Transverse colon (tissue), 4 donors: Measurements from ENCODE around the gene SLC27A2. TPM values are rescaled to one million over a fixed set of nuclear protein-coding genes. Genes with fewer than 3 reads are reported as not detected.

Source experiments
- DNase-seq: peaks from one replicate; pipeline ENCODE4 v3.0.0-alpha.2; 2019
- H3K27ac ChIP-seq, 4 donors: fragments of 200-600 bp; sonication (generic); 2 replicates each; pipeline ENCODE4 v1.5.1; 2016 to 2018; ENCODE audit warnings: inconsistent platforms in 4 of 4
- H3K27me3 ChIP-seq: fragments of 200-600 bp; sonication (generic); 2 replicates; pipeline ENCODE4 v1.5.1; 2017; ENCODE audit warnings: inconsistent platforms
- H3K36me3 ChIP-seq, 4 donors: fragments of 200-600 bp; sonication (generic); 2 replicates each; pipeline ENCODE4 v1.5.1; 2017 to 2019; ENCODE audit warnings: inconsistent platforms in 4 of 4
- H3K4me1 ChIP-seq, 4 donors: fragments of 200-600 bp; sonication (generic); 2 replicates each; pipeline ENCODE4 v1.5.1; 2017 to 2020; ENCODE audit warnings: inconsistent platforms in 4 of 4
- H3K4me3 ChIP-seq, 4 donors: fragments of 200-600 bp; sonication (generic); 1 replicate in 1 of 4; 2 replicates in 3 of 4; pipeline versions ENCODE4 v1.5.1 to v1.6.1; 2017 to 2019; ENCODE audit warnings: inconsistent platforms in 4 of 4
- H3K9me3 ChIP-seq, 2 donors: fragments of 200-600 bp; sonication (generic); 2 replicates each; pipeline ENCODE4 v1.5.1; 2017 to 2019; ENCODE audit warnings: inconsistent platforms in 2 of 2
- CTCF ChIP-seq, 5 experiments: fragments of 200-600 bp in 3 of 5; fragments of 450-650 bp in 2 of 5; sonication (generic) in 3 of 5; IDR thresholded peaks; 1 replicate in 2 of 5; 2 replicates in 3 of 5; pipeline ENCODE4 v1.5.1; 2016 to 2017; ENCODE audit warnings: antibody characterized with exemption in 5 of 5, inconsistent platforms in 3 of 5, mild to moderate bottlenecking in 2 of 5, moderate library complexity in 1 of 5
- EP300 ChIP-seq: sonication (generic); formaldehyde crosslinking; IDR thresholded peaks from one replicate; pipeline ENCODE4 v1.6.1; 2017; ENCODE audit warnings: antibody characterized with exemption, low read depth
- POLR2A ChIP-seq: fragments of 450-650 bp; IDR thresholded peaks from one replicate; pipeline ENCODE4 v1.6.1; 2016; ENCODE audit warnings: antibody characterized with exemption, mild to moderate bottlenecking, moderate library complexity
- POLR2AphosphoS5 ChIP-seq, 3 donors: sonication (generic); formaldehyde crosslinking; IDR thresholded peaks; one replicate each; pipeline ENCODE4 v1.6.1; 2016; ENCODE audit warnings: antibody characterized with exemption in 3 of 3
- WGBS, 2 donors: methylation state at CpG; one replicate each; pipeline ENCODE4 v1.1.5; 2018; ENCODE audit warnings: low coverage in 1 of 2; 5-methylcytosine and 5-hydroxymethylcytosine counted together
- in situ Hi-C, 4 donors: fragments of 200-750 bp; cut with MboI; loops; one replicate each; pipeline versions ENCODE4 v1.15.0 to v1.15.1; 2017; ENCODE audit warnings: low sequenced_read_pairs in 3 of 4, low pct_ligation_motif_present in 1 of 4, low pct_unique_long_range_greater_than_20kb in 1 of 4
- intact Hi-C: fragments of 100-400 bp; cut with DNase I; formaldehyde crosslinking; loops from one replicate; pipeline ENCODE4 v1.15.1; 2023; ENCODE audit warnings: low total_unique reads
- total RNA-seq, 4 donors: library from RNA; depleted of rRNA; stranded (reverse); fragments of >200 nt; gene quantifications; one replicate each; pipeline ENCODE4 v1.1.0, GENCODE V29; 2016

SLC27A2 gene
- total RNA-seq, 4 donors from 2014 or later: 8.2 to 38.3 (median 21.5) TPM

GRCh38 chr15:50229336-50229735 is 47.3 kb downstream of the SLC27A2 start:
- DNase-seq: no peak
- Histone ChIP-seq H3K36me3 (no peaks in the 10 kb centered on the region), H3K4me1 (peaks cover 0 to 7% (median 0%) of the 10 kb centered on the region in 4 donors), H3K4me3 (no peak overlapping the region), H3K27ac (no peak overlapping the region), H3K27me3 (no peaks in the 10 kb centered on the region), H3K9me3 (no peaks in the 10 kb centered on the region)
- in situ Hi-C loops: no loop called here
- intact Hi-C loops: no loop called here
- 91 to 94% methylated on average over 3 of the region's 3 CpGs for WGBS, 2 donors
- TF ChIP-seq CTCF (IDR thresholded peaks at IDR 0.05): no peak
- TF ChIP-seq EP300: no peak
- TF ChIP-seq POLR2AphosphoS5 (IDR thresholded peaks at IDR 0.05): no peak
- no peak for TF ChIP-seq POLR2A

- Histone ChIP-seq H3K27me3 (no peaks in the 10 kb centered on the region), H3K4me1 (peaks cover 0 to 9% (median 0%) of the 10 kb centered on the region in 4 donors), H3K9me3 (no peaks in the 10 kb centered on the region), H3K4me3 (no peak overlapping the region), H3K27ac (no peak overlapping the region), H3K36me3 (no peaks in the 10 kb centered on the region)
- intact Hi-C loops: no loop called here
- in situ Hi-C loops: no loop called here
- TF ChIP-seq CTCF (IDR thresholded peaks at IDR 0.05) (no peak), POLR2A (no peak), POLR2AphosphoS5 (IDR thresholded peaks at IDR 0.05) (no peak), EP300 (no peak)
- DNase-seq: no peak
Observed at GRCh38 chr15:50231761-50232160, 49.8 kb downstream of the SLC27A2 start.

GRCh38 chr15:50232791-50233190 is 50.8 kb downstream of the SLC27A2 start:
- 86% methylated on average over 2 of the region's 2 CpGs; no CpG with 5 or more reads in 1 of the 2 donors for WGBS, 2 donors
- Histone ChIP-seq H3K36me3 (no peaks in the 10 kb centered on the region), H3K27me3 (no peaks in the 10 kb centered on the region), H3K9me3 (no peaks in the 10 kb centered on the region), H3K4me3 (no peak overlapping the region), H3K4me1 (peaks cover 0 to 9% (median 0%) of the 10 kb centered on the region in 4 donors), H3K27ac (peak overlapping the region in 1 of 4 donors; percentile 30)
- intact Hi-C loops: no loop called here
- DNase-seq: no peak
- TF ChIP-seq POLR2AphosphoS5 (IDR thresholded peaks at IDR 0.05) (no peak), CTCF (IDR thresholded peaks at IDR 0.05) (no peak), EP300 (no peak), POLR2A (no peak)
- in situ Hi-C loops: no loop called here

- in situ Hi-C loops: no loop called here
- no peaks in the 10 kb centered on the region for H3K27me3 ChIP-seq
- H3K4me3 ChIP-seq: no peak overlapping the region
- no peaks in the 10 kb centered on the region for H3K36me3 ChIP-seq
- H3K9me3 ChIP-seq: no peaks in the 10 kb centered on the region
- intact Hi-C loops: no loop called here
- H3K27ac ChIP-seq: peak overlapping the region; percentile 30 to 51 (median 50)
- TF ChIP-seq EP300: no peak
- no peak for TF ChIP-seq POLR2A
- TF ChIP-seq POLR2AphosphoS5 (IDR thresholded peaks at IDR 0.05): no peak
- DNase-seq: no peak
- H3K4me1 ChIP-seq: peaks cover 0 to 9% (median 0%) of the 10 kb centered on the region in 4 donors
Observed at GRCh38 chr15:50233192-50233736, 51.3 kb downstream of the SLC27A2 start.

GRCh38 chr15:50234764-50235163 is 52.8 kb downstream of the SLC27A2 start:
- DNase-seq: no peak
- peaks cover 0 to 9% (median 0%) of the 10 kb centered on the region in 4 donors for H3K4me1 ChIP-seq
- no peaks in the 10 kb centered on the region for H3K27me3 ChIP-seq
- TF ChIP-seq POLR2A (no peak), CTCF (IDR thresholded peaks at IDR 0.05) (peak in 1 of 5 experiments; percentile 14)
- in situ Hi-C loops (no loop called here), intact Hi-C loops (no loop called here)
- H3K36me3 ChIP-seq: no peaks in the 10 kb centered on the region
- 46 to 64% methylated on average over 2 of the region's 2 CpGs for WGBS, 2 donors
- no peaks in the 10 kb centered on the region for H3K9me3 ChIP-seq
- H3K4me3 ChIP-seq: no peak overlapping the region
- peak overlapping the region in 1 of 4 donors; percentile 51 for H3K27ac ChIP-seq
